Measurements from ENCODE around the gene PSMD8. TPM values are rescaled to one million over a fixed set of nuclear protein-coding genes. Genes with fewer than 3 reads are reported as not detected.
A peak's percentile ranks its signal among the peaks of the same experiment; 100 is the strongest.

Gene PSMD8
- 100 to 1,000 TPM; 190 to 303 (median 296) TPM for total RNA-seq

DNA sequence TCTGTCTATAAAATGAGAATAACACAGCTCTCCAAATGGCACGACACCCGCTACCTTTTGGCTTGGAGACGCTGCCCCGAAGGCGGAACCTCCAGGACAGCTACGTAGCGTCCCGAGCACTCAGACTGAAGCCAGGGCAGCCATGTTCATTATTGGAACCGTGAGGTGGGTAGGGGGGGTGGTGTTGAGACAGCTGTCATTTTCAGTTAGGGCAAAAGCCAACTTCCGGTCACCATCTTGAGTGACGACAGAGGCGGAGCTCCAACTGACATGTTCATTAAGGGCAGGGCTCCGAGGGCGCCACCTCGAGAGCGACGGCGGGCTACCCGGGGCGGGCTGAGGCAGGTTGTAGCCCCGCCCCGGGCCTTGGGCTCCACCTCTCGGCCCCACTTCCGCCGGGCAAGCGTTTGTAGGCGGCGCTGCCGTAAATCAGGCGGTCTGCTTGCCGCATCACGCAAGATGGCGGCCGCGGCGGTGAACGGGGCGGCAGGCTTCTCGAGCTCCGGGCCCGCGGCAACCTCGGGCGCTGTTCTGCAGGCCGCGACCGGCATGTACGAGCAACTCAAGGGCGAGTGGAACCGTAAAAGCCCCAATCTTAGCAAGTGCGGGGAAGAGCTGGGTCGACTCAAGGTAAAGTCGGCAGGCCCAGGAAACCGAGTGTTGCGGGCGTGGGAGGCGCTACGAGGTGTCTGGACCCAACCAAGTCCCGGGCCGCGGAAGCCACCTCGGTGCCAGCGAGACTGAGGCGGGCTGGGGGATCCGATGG is at the start of gene PSMD8:
Gene PSMD8, plus strand, starts transcription at position 240 of the 766 bp plus-strand sequence. Its CDS starts 31 bp downstream, at position 271.
- WGBS: under 1% methylated on average over 20 of the region's 65 CpGs
- no peaks in the 10 kb centered on the region for H3K27me3 ChIP-seq
- no peaks in the 10 kb centered on the region for H3K9me3 ChIP-seq
- DNase-seq (ENCODE audit: low spot score in 2 of 2): peak; percentile 99 to 100
- no peak for TF ChIP-seq CTCF (IDR thresholded peaks at IDR 0.05)
- TF ChIP-seq POLR2A (IDR thresholded peaks at IDR 0.05): peak; percentile 78 to 87
- TF ChIP-seq EP300 (IDR thresholded peaks at IDR 0.05): no peak
- peak; percentile 74 to 86 (median 85) for TF ChIP-seq POLR2AphosphoS5 (IDR thresholded peaks at IDR 0.05)
- H3K4me3 ChIP-seq: peak within 1 kb of the TSS; percentile 80
- peak within 1 kb of the TSS; percentile 91 for H3K27ac ChIP-seq
- peaks cover 25% of the 10 kb centered on the region for H3K36me3 ChIP-seq
- peaks cover 30% of the 10 kb centered on the region for H3K4me1 ChIP-seq

DNA sequence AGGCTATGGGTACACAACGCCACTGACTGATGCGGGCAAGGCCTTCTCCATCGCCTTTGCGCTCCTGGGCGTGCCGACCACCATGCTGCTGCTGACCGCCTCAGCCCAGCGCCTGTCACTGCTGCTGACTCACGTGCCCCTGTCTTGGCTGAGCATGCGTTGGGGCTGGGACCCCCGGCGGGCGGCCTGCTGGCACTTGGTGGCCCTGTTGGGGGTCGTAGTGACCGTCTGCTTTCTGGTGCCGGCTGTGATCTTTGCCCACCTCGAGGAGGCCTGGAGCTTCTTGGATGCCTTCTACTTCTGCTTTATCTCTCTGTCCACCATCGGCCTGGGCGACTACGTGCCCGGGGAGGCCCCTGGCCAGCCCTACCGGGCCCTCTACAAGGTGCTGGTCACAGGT is 47.8 kb upstream of the PSMD8 start:
- DNase-seq (ENCODE audit: low spot score in 2 of 2): no peak
- TF ChIP-seq POLR2AphosphoS5 (IDR thresholded peaks at IDR 0.05) (no peak), CTCF (IDR thresholded peaks at IDR 0.05) (no peak), POLR2A (IDR thresholded peaks at IDR 0.05) (no peak), EP300 (IDR thresholded peaks at IDR 0.05) (no peak)
- Histone ChIP-seq H3K27ac (no peak overlapping the region), H3K4me3 (no peak overlapping the region), H3K4me1 (peaks cover 23% of the 10 kb centered on the region), H3K9me3 (no peaks in the 10 kb centered on the region), H3K36me3 (peaks cover 40% of the 10 kb centered on the region), H3K27me3 (no peaks in the 10 kb centered on the region)
- 96% methylated on average over 22 of the region's 22 CpGs for WGBS

DNA sequence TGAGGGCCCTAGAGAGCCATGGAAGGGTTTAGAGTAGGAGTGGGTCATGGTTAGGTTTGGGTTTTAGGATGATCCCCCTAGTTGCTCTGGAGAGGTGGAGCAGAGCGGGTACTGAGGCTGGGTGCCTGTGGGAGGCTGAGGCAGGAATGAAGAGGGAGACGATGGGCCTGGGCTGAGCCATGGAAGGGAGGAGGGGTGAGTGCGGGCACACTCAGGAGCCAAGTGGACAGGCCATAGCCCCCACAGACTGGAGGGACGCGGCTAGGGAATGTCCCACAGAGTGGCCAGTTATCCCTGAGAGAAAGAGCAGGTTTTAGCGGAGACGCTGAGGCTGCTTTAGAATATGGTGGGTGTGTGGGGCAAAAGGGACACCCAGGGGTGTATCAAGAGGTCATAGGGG is 44.7 kb upstream of the PSMD8 start:
- Histone ChIP-seq H3K27ac (no peak overlapping the region), H3K9me3 (no peaks in the 10 kb centered on the region), H3K4me3 (no peak overlapping the region), H3K4me1 (no peaks in the 10 kb centered on the region), H3K27me3 (no peaks in the 10 kb centered on the region), H3K36me3 (peaks cover 37% of the 10 kb centered on the region)
- WGBS: 95% methylated on average over 7 of the region's 7 CpGs
- DNase-seq (ENCODE audit: low spot score in 2 of 2): no peak
- TF ChIP-seq POLR2A (IDR thresholded peaks at IDR 0.05): no peak
- no peak for TF ChIP-seq EP300 (IDR thresholded peaks at IDR 0.05)
- no peak for TF ChIP-seq POLR2AphosphoS5 (IDR thresholded peaks at IDR 0.05)
- TF ChIP-seq CTCF (IDR thresholded peaks at IDR 0.05): no peak

GRCh38 chr19:38331728-38332127 is 42.6 kb upstream of the PSMD8 start:
- DNase-seq (ENCODE audit: low spot score in 2 of 2): no peak
- peaks cover 22% of the 10 kb centered on the region for H3K36me3 ChIP-seq
- no peaks in the 10 kb centered on the region for H3K9me3 ChIP-seq
- peaks cover 5% of the 10 kb centered on the region for H3K4me1 ChIP-seq
- WGBS: 89% methylated on average over 1 of the region's 1 CpG
- no peak overlapping the region for H3K4me3 ChIP-seq
- no peaks in the 10 kb centered on the region for H3K27me3 ChIP-seq
- TF ChIP-seq EP300 (IDR thresholded peaks at IDR 0.05): no peak
- TF ChIP-seq POLR2AphosphoS5 (IDR thresholded peaks at IDR 0.05): no peak
- TF ChIP-seq CTCF (IDR thresholded peaks at IDR 0.05): no peak
- TF ChIP-seq POLR2A (IDR thresholded peaks at IDR 0.05): no peak
- no peak overlapping the region for H3K27ac ChIP-seq

GRCh38 chr19:38333245-38333644 is 41.1 kb upstream of the PSMD8 start:
- Histone ChIP-seq H3K9me3 (no peaks in the 10 kb centered on the region), H3K27me3 (no peaks in the 10 kb centered on the region), H3K36me3 (peaks cover 10% of the 10 kb centered on the region), H3K4me3 (no peak overlapping the region), H3K27ac (no peak overlapping the region), H3K4me1 (peaks cover 14% of the 10 kb centered on the region)
- DNase-seq (ENCODE audit: low spot score in 2 of 2): no peak
- no peak for TF ChIP-seq POLR2AphosphoS5 (IDR thresholded peaks at IDR 0.05)
- no peak for TF ChIP-seq CTCF (IDR thresholded peaks at IDR 0.05)
- no peak for TF ChIP-seq POLR2A (IDR thresholded peaks at IDR 0.05)
- no peak for TF ChIP-seq EP300 (IDR thresholded peaks at IDR 0.05)
- WGBS: 86% methylated on average over 9 of the region's 9 CpGs
